ENCODE data around the gene C10orf90.

DNA sequence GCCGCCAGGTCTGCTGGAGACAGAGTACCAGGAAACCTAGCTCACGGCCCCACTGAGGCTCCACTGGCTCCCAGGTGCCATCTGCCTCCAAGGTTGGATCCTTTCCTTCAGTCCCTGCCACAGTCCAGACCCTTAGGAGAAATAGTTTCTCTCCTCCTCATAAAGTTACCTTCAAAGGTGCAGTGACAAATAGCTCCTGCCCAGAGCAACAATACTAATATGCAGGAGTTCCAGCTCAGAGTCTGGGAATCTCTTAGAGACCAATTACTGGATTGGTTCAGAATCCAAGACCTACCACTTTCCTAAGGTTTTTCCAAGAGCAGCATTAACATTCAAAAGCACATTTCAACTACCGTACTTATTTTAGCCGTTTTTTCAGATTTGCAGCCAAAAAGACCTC lies 241.2 kb downstream of the C10orf90 start:
- TF ChIP-seq, protein P1, sequence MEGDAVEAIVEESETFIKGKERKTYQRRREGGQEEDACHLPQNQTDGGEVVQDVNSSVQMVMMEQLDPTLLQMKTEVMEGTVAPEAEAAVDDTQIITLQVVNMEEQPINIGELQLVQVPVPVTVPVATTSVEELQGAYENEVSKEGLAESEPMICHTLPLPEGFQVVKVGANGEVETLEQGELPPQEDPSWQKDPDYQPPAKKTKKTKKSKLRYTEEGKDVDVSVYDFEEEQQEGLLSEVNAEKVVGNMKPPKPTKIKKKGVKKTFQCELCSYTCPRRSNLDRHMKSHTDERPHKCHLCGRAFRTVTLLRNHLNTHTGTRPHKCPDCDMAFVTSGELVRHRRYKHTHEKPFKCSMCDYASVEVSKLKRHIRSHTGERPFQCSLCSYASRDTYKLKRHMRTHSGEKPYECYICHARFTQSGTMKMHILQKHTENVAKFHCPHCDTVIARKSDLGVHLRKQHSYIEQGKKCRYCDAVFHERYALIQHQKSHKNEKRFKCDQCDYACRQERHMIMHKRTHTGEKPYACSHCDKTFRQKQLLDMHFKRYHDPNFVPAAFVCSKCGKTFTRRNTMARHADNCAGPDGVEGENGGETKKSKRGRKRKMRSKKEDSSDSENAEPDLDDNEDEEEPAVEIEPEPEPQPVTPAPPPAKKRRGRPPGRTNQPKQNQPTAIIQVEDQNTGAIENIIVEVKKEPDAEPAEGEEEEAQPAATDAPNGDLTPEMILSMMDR (IDR thresholded peaks at IDR 0.05) = no peak
- TF ChIP-seq POLR2A (IDR thresholded peaks at IDR 0.05) = no peak

All from testis (tissue), 2 donors.